HG03521 (cell line): ENCODE data around the gene SMURF1.

ENCODE experiments used
- ATAC-seq: cut with Tn5 transposase; IDR thresholded peaks from one replicate; pipeline ENCODE4 v1.9.1; 2021; ENCODE audit warnings: mild to moderate bottlenecking, moderate library complexity; ENCODE audit not compliant: unreplicated experiment

SMURF1 gene

DNA sequence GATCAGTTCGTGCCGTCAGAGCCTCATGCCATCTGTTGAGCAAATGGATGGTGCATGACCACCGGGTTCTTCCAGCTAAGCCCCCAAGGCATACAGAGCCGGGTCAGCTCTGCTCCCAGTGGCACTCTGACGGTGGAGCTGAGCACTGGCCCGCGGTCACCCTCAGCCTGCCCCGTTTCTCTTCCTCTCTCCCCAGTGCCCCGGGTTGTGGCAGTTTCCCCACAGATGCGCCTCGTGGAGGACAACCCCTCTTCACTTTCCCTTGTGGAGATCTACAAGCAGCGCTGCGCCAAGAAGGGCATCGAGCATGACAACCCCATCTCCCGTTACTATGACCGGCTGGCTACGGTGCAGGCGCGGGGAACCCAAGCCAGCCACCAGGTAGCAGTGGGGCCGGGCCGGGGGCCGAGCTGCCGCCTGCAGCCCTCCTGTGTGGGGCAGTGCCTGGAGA lies 135.7 kb downstream of the SMURF1 start:
- ATAC-seq = no peak

DNA sequence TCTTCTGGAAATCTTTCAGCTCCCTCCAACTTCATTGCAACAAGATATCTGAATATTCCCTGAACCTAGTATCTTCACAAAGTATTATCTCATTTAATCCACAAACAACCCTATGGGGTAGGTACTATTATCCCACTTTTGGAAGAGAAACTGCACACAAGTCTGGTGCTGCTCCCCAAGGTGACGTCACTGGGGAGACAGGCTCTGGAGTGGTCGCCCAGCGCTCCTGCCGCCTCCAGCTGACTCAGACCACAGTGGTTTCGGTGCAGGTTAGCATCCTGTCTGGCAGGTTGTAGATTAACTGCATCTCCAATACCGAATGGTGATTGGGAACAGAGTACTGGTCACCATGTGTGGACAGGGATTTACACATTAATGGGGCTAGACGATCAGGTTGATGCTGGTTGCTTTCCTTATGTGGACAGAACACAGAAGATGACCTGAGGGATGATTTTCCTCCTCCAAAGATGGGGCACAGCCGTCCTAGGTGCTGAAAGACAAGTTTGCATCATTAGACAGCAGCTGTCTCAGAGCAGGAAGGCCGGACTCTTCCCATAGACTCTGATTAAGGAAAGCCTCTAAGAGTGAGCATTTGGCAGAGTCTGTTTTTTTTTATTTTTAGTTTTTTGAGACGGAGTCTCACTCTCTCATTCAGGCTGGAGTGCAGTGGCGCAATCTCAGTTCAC lies 137.0 kb downstream of the SMURF1 start:
- ATAC-seq = no peak

DNA sequence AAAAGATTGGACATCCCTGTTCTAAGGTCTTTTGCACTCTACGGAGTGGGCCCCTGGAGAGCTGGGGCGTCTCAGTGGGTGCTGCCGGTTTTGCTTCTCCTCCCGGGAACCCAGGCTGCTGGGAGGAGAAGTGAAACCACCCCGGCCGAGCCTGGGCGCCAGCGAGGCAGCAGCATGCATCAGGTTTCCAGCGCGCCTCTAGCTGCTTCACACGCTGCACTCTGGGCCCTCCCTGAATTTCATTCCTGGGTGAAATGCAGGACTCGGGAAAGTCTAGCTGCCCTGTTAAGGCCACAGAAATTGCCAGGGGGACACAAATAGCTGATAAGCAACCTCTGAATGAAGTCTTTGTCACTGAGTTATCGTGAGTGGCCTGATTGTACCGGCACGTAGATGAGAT lies 138.1 kb downstream of the SMURF1 start:
- ATAC-seq = no peak

DNA sequence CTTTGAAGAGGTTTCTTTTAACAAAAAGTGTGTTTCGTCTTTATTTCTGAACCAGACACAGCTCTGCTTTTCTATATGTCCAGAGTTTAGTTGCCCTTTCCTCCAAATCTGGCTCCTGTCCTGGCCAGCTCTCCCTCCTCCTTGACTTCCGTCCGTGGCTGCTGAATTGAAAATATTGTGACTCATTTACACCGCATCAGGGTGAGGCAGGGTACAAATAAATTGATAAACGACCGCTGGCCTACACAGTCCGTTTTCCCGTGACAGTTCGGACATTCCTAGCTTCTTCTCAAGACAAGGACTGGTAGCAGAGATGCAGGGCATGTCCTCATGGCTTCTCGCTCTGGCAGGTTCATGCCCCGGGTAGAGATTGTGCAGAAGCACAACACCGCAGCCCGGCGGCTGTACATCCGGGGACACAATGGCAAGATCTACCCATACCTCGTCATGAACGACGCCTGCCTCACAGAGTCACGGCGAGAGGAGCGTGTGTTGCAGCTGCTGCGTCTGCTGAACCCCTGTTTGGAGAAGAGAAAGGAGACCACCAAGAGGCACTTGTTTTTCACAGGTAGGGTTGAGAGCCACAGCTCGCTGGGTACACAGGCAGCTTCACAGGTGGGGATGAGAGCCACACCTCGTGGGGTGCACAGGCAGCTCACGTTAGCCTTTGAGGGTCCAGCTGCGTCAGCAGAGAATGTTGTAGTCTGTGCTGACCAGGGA lies 139.0 kb downstream of the SMURF1 start:
- no peak for ATAC-seq

DNA sequence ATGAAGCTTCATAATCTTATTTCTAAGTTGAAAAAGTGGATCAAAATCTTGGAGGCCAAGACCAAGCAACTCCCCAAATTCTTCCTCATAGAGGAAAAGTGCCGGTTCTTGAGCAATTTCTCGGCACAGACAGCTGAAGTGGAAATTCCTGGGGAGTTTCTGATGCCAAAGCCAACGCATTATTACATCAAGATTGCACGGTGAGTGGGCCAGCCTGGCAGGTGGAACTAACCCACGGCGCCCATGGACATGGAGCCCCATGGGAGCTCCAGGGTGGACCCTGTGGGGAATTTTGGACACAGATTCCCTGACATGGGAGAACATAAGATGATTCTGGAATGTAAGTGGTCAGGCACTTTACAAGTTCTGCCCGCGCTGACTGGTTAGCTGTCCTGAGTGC lies 139.7 kb downstream of the SMURF1 start:
- no peak for ATAC-seq

DNA sequence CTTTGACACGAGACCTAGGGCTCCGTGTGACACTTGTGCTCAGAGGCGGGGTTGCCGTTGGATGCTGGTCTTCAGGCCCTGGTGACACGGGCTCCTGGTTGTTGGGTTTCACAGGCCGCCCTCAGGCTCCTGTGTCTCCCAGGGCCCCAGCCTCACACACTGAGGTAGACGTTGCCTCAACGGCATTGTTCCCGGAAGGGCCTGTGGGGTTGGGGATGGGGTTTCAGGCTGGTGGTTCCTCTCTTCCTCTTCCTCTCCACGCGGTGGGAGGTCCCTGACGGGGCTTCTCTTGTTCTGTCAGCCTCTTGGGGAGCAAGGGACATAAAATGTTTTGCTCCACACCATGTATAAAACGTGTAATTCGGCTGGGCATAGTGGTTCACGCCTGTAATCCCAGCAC lies 140.5 kb downstream of the SMURF1 start:
- ATAC-seq = no peak

DNA sequence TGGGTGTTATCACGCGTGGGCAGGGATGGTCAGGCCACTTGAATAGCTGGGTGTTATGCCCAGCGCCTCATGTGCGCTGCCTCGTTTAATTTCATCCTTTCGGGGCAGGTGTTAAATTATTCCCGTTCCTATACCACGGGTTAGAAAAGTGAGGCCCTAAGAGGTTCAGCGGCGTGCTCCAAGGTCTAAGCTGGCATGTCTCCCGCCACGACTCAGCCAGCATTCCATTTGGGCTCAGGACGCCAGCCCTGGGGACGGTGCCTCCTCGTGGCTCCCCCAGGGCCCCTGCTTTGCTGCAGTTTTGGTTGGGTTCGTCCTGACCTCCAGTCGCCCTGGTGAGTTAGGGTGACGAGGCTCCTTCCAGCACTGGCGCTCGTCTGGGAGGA lies 141.1 kb downstream of the SMURF1 start:
- ATAC-seq = no peak

DNA sequence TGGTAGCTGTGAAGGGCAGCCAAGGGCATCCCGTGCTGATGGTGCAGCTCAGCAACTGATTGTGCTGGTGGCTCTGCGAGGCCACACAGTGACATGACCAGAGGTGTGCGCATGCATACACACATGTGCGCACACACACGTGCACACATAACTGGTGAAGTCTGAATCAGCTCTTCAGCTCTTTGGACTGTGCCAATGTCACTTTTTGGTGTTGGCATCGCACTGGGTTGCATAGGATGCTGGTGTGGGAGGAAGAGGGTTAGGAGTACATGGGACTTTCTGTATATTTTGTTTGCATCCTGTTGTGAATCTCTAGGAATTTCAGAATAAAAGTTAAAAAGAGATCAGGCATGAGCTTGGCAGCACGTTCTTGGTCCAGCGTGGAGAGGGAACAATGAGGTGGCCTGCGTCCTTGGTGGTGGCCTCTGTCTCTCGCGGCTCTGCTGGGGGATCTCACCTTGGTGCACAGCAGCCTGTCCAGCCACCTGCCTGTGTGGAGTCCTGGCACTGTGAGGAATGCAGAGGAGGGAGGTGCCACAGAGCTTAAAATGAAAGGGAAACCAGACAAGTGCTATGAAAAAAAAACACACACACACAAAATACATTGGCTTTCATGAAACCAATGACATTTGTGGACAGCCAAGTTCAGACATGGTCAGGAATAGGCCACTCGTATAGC lies 141.6 kb downstream of the SMURF1 start:
- ATAC-seq = no peak

DNA sequence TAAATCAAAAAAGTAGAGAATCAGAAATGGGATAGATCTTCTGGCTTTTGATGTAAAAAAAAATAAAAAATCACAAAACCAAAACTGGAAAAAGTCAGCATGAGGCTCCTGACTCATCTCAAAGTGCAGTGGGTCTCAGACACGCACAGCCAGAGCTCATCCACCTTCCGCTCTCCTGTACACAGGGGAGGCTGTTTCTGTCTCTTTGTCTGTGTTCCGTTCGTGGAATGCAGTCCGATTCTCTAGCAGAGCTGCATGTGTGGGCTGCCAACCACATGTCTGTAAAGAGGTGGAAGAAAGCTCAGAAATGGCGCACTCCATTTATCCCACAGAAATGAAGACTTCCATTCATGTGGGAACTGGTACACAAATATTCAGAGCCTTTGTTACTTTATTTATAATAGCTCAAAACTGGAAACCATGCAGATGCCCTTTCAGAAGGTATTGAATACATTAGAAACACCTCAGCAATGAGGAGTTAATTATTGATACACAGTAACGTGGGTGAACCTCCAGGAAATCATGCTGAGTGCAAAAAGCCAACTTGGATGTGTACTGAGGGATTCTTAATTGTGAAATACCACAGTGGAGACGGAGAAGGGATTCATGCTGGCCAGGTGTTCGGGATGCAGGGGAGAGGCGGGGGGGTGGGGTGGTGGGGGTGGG lies 142.3 kb downstream of the SMURF1 start:
- ATAC-seq = no peak

DNA sequence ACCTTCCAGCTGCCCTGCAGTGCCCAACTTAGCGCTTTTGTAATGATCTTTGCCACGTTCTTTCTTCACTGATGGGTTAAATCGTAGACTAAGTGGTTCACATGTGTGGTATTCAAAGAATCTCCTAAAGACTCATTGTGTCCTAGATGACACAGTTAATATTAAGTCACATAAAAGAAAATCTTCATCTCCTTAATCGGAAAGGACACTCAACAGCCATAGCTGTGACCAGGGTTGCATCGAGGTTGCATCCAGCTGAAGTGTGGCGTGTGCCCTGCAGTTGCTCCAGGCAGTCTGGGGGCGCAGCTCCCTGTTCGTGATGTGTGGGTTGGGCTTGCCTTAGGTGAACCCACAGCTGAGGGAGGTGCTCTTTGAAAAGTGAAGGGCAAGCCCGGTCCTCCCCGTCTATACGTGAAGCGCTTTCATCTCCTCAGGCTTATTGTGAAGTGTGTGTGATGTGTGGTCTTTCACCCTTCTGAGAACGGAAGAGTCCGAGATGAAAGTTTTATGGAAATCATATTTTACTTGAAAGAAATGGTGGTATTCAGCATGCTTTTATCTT lies 142.9 kb downstream of the SMURF1 start:
- no peak for ATAC-seq

DNA sequence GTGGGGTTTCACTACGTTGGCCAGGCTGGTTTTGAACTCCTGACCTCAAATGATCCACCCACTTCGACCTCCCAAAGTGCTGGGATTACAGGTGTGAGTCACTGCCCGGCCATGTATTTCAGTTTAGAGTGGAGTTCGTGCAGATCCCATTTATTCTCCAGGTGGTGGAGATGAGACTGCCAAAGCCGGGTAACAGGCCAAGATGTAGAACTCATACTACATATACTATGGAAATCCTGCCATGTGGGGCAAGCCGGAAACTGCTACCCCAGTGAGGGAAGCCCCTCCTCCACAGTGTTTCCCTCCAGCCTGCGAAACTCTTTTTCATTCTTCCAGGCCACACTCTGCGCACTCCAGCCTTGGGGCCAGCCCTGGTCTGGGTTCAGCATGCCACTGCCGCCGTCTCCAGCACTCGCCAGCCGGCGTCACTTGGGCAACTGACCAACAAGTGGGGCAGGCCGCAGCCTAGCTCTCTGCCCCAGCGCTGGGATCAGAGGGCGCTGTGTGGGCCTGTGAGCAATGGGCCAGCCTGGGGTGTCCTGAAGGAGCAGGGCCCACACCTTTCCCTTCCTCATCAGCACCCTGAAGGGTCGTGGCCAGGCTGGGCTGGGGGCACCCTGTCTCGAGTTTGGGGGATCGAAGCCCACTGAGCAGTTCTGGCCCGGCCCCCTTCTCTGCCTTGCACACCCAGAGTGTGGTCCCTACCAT lies 143.6 kb downstream of the SMURF1 start:
- no peak for ATAC-seq

DNA sequence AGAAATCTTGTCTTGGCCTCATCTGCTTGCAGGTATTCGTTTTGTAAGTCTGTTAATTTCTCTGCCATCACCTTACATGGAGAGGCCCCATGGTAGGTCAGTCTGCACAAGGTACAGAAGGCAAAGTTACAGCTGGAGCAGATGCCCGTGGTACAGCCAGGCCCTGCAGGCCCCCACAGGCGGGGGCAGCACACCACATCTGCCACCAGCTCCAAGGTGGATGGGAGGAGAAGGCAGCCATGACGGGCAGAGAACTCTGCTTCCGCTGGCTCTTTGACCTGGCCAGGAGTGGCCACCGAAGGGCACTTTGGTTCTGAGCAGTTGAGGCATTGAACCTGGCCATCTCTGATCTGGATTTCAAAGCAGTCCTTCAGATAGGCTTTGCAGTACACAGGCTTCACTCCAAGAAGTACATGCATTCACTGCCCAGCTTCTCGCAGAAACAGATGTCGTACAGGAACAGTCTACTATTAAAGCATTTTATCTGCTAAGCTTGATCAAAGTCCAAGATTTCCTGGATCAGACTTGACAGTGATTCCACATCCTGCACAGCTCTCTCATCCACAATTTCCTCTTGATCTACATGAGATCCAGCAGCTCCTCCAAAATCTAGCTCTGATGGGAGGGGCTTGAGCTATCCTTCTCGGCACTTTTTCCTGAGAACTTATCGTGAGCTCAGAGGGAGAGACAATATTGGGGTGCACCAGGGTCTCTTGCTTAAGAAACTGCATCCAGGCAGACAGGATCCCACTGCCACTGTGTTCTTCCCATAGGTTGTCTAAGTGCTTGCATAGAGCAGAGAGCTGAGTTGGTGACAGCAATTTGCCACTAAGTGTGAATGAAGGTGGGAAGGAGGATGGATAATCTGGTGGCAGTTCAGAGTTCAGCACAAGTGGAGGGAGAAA lies 144.8 kb downstream of the SMURF1 start:
- no peak for ATAC-seq

DNA sequence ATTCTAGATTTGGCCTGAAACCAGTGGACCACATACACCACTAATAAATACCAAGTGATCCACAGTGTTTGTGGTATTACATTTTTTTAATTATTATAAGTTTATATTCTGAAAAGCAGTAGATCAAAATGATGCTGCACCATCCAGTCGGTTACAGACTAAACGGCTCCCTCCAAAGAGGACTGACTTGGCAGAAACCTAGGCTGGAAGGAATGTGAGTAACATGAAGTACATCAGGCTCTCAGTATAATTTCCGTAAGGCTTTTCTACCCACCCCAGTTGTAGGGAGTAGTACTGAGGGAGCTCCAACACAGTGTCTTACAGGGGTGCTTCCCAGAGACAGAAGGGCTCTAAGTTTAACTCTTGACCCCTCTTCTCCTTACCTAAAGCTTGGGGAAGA lies 146.1 kb downstream of the SMURF1 start:
- no peak for ATAC-seq

DNA sequence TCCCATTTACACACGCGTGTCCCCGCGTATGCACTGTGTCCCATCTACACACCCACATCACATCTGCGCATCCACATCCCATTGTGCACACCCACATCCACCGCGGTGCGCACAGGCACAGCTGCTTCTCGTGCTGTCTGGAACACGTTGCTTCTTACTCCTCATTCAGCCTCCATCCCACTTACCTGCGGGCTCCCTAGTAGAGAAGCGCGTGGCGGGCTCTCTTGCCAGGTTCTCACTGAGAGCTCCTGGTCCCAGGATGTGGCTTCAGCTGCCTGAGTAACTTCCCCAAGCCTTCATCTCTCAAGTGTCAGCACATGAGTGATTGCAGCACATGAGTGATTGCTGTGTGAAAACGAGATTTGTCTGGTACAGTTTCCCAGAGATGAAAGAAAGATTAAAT lies 147.8 kb downstream of the SMURF1 start:
- ATAC-seq = no peak

DNA sequence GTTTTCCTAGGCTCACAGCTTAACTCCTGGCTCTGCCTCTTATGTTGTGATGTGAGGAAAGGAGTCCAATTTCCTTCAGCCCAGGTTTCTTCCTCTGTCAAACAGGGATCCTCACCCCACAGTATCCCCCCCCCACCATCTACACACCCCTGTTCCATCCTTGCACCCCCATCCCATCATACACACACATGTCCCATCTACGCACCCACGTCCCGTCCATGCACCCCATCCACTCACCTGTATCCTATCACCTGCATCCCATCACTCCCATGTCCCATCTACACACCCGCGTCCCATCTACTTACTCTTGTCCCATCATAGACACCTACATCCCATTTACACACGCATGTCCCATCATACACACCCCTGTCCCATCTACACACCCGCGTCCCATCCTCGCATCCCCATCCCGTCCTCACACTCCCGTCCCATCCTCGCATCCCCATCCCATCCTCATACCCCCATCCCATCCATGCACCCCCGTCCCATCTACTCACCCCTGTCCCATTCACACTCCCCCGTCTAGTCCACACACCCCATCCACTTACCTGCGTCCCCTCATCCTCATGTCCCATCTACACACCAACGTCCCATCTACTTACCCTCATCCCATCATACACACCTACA lies 148.3 kb downstream of the SMURF1 start:
- ATAC-seq = no peak

DNA sequence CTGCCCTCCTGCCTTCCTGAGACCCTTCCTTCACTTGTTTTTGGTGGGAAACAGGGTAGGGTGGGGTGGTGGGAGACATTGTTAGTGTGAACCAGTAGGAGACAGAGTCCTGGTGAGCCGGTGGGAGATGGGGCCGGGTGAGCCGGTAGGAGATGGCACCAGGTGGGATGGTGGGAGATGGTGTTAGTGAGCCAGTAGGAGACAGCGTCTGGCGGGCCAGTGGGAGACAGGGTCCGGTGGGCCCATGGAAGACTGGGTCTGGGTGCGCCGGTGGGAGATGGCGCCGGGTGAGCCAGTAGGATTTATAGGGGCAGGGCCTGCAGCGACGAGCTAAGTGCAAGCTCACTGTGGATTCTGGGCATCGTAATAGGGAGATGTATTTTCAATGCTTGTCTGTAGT lies 148.8 kb downstream of the SMURF1 start:
- no peak for ATAC-seq

DNA sequence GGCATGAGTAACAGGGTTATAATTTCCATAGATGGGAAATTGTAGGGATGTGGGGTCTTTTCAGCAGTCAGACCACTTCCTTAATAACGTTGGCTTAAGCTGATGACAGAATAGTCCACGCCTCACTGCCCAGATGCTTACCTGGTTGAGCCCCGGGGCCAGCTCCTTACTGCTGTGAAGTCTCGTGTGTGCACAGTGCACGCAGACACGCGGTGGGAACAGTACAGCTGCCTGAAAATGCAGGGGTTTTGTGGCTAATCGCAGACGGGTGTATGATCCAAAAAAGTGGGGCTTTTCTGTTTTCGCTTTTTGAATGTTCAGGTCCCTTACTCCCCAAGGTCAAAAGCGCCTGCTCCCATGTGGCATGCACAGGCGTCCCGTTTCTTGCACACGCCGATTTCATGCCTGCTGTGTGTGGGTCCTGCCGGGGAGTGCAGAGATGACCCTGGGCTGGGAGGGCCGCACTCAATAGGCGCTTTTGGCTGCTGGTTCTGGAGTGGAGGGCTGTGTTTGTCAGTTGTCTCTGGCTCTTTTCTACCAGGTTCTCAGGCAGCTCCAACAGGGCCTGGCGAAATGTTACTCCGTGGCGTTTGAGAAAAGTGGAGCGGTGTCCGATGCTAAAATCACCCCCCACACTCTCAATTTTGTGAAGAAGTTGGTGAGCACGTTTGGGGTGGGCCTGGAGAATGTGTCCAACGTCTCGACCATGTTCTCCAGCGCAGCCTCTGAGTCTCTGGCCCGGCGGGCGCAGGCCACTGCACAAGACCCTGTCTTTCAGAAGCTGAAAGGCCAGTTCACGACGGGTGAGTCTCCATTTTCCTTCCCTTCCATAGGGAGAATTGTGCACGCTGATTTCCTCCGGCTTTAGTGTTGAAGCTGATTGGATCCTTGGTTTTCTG lies 149.6 kb downstream of the SMURF1 start:
- ATAC-seq = no peak
